ENCODE measurements around the gene DNAJC13.

DNAJC13 gene

DNA sequence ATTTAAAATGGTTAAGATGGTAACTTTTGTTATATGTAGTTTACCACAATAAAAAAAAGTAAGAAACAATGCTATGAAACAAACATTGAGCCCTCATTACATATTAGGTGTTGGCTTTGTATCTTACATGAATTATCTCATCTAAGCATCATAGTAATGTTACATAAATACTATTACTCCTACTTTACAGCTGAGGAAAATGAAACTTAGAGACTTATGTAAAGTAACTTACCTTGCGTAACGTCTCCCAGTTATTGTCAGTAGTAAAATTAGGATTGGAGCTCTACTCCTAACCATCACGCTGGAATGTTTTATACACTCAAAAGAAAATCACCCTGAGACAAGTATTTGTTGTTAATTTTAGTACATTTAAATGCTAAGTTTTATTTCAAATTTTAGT lies 42.2 kb downstream of the DNAJC13 start:
- Histone ChIP-seq H3K36me3 (replicated peaks) (peaks cover 53% of the 10 kb centered on the region), H3K9me3 (no peaks in the 10 kb centered on the region), H3K4me1 (no peaks in the 10 kb centered on the region), H3K4me3 (no peak overlapping the region), H3K27me3 (ENCODE audit: low read depth) (no peaks in the 10 kb centered on the region)
- in situ Hi-C loops (cut with MboI; ENCODE audit: low sequenced_read_pairs): no loop called here
- no peak for DNase-seq (ENCODE audit: low spot score in 2 of 2)

DNA sequence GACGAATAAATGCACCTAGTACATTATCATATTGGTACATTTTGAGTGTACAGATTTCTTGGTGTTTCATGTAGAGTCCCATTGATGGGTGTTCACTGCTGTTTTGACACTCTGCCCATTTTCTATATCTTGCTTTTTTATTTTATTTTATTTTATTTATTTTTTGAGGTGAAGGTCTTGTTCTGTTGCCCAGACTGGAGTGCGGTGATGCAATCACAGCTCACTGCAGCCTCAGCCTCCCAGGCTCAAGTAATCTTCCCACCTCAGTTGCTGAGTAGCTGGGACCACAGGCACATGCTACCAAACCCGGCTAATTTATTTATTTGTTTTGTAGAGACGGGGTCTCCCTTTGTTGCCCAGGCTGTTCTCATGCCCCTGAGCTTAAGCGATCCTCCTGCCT lies 44.2 kb downstream of the DNAJC13 start:
- DNase-seq (ENCODE audit: low spot score in 2 of 2): no peak
- in situ Hi-C loops (cut with MboI; ENCODE audit: low sequenced_read_pairs): no loop called here
- Histone ChIP-seq H3K27me3 (ENCODE audit: low read depth) (no peaks in the 10 kb centered on the region), H3K36me3 (replicated peaks) (peaks cover 36% of the 10 kb centered on the region), H3K9me3 (no peaks in the 10 kb centered on the region), H3K4me3 (no peak overlapping the region), H3K4me1 (no peaks in the 10 kb centered on the region)

DNA sequence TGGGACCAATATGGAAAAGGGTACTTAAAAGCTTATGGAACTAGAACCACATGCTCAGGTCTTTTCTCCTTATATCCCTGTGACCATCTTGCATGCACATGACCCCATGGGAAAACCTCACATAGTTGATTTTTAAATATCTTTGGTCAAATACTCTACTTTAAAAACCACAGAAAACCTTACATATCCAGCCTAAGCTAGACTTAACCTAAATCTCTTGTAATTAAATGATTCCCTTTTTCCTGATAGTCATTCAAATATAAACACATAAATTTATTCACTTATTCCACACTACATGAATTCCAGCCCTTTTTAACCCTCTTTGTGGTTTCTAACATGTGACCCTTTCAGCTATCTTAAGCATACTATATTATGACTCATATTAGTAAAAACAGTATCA lies 46.8 kb downstream of the DNAJC13 start:
- no peaks in the 10 kb centered on the region for H3K27me3 ChIP-seq (ENCODE audit: low read depth)
- peaks cover 40% of the 10 kb centered on the region for H3K36me3 ChIP-seq (replicated peaks)
- no peak for DNase-seq (ENCODE audit: low spot score in 2 of 2)
- no peaks in the 10 kb centered on the region for H3K9me3 ChIP-seq
- peaks cover 7% of the 10 kb centered on the region for H3K4me1 ChIP-seq
- no peak overlapping the region for H3K4me3 ChIP-seq
- in situ Hi-C loops (cut with MboI; ENCODE audit: low sequenced_read_pairs): no loop called here

DNA sequence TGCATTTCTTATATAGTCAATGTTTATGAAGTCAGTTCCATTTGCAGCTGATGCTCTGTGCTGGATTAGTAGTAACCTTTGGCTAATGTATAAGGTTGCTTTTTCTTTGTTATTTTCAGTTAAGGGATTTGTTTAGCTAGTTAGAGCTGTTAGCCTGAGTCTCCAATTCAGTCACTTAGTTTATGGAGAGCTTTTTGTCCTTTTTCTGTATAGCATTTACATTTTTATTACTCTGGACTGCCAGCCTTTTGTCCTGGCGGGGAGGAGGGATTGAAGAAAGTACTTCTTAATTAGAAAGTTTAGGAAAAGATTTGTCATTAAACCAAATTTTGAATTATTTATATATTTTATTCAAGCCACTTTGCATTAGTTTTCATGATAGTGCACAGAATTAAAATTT lies 52.0 kb downstream of the DNAJC13 start:
- DNase-seq (ENCODE audit: low spot score in 2 of 2): peak; percentile 72 to 100
- in situ Hi-C loops (cut with MboI; ENCODE audit: low sequenced_read_pairs): no loop called here
- Histone ChIP-seq H3K4me1 (peaks cover 12% of the 10 kb centered on the region), H3K36me3 (replicated peaks) (peaks cover 10% of the 10 kb centered on the region; the same call in 1 of the 2 replicates), H3K4me3 (no peak overlapping the region), H3K27me3 (ENCODE audit: low read depth) (no peaks in the 10 kb centered on the region), H3K9me3 (no peaks in the 10 kb centered on the region)

DNA sequence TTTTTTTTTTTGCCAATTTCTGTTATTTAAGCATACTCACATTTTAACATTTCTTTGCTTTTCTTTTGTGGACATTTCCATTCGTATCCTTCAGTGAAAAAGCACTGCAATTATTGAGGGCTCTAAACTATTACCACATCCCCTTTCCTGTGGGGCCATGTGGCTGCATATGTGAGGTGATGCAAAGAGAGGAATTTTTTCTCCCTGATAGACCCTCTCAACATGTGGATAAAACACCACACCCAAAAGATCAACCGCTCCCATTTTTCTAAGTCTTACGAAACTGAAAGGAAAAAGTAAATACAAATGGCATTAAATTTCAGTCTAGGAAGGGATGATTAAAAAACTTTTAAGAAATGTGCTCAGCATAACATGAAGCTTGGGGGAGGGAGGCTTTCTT lies 68.8 kb downstream of the DNAJC13 start:
- in situ Hi-C loops (cut with MboI; ENCODE audit: low sequenced_read_pairs): no loop called here
- peaks cover 30% of the 10 kb centered on the region for H3K36me3 ChIP-seq (replicated peaks)

GRCh38 chr3:132488151-132488550 lies 70.8 kb downstream of the DNAJC13 start:
- DNase-seq (ENCODE audit: low spot score in 2 of 2): no peak
- H3K27me3 ChIP-seq (ENCODE audit: low read depth): no peaks in the 10 kb centered on the region
- H3K36me3 ChIP-seq (replicated peaks): peaks cover 36% of the 10 kb centered on the region
- no peaks in the 10 kb centered on the region for H3K4me1 ChIP-seq
- in situ Hi-C loops (cut with MboI; ENCODE audit: low sequenced_read_pairs): no loop called here
- H3K4me3 ChIP-seq: no peak overlapping the region
- H3K9me3 ChIP-seq: no peaks in the 10 kb centered on the region

More for the DNA sequence above, 68.8 kb downstream of the DNAJC13 start:
- Histone ChIP-seq H3K4me1 (no peaks in the 10 kb centered on the region), H3K4me3 (no peak overlapping the region), H3K27me3 (ENCODE audit: low read depth) (no peaks in the 10 kb centered on the region), H3K9me3 (no peaks in the 10 kb centered on the region)
- no peak for DNase-seq (ENCODE audit: low spot score in 2 of 2)

GRCh38 chr3:132499071-132499470 lies 81.8 kb downstream of the DNAJC13 start:
- peaks cover 45% of the 10 kb centered on the region for H3K36me3 ChIP-seq (replicated peaks)
- no peaks in the 10 kb centered on the region for H3K27me3 ChIP-seq (ENCODE audit: low read depth)
- peaks cover 10% of the 10 kb centered on the region for H3K4me1 ChIP-seq
- in situ Hi-C loops (cut with MboI; ENCODE audit: low sequenced_read_pairs): no loop called here
- no peaks in the 10 kb centered on the region for H3K9me3 ChIP-seq
- peak; percentile 70 for DNase-seq (ENCODE audit: low spot score in 2 of 2)
- H3K4me3 ChIP-seq: no peak overlapping the region

DNA sequence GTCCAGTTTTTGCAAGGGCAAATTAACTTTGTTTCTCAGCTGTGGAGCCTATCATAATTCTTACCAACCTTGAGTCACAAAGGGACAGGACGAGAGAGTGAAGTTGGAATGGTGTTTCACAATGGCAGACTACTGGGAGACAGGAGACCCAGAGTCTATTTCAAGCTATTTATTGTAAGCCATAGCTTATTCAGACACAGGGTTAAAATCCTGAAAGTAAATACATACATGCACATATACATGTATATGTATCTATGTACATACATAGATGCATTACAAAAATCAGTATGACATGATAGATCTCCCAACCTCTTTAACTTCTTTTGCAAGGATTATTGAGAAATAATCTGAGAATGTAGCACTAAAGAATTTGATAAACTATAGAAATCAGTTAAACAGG lies 86.3 kb downstream of the DNAJC13 start:
- Histone ChIP-seq H3K27me3 (ENCODE audit: low read depth) (no peaks in the 10 kb centered on the region), H3K36me3 (replicated peaks) (peaks cover 44% of the 10 kb centered on the region), H3K4me1 (peaks cover 3% of the 10 kb centered on the region), H3K4me3 (no peak overlapping the region), H3K9me3 (no peaks in the 10 kb centered on the region)
- no peak for DNase-seq (ENCODE audit: low spot score in 2 of 2)
- in situ Hi-C loops (cut with MboI; ENCODE audit: low sequenced_read_pairs): no loop called here

DNA sequence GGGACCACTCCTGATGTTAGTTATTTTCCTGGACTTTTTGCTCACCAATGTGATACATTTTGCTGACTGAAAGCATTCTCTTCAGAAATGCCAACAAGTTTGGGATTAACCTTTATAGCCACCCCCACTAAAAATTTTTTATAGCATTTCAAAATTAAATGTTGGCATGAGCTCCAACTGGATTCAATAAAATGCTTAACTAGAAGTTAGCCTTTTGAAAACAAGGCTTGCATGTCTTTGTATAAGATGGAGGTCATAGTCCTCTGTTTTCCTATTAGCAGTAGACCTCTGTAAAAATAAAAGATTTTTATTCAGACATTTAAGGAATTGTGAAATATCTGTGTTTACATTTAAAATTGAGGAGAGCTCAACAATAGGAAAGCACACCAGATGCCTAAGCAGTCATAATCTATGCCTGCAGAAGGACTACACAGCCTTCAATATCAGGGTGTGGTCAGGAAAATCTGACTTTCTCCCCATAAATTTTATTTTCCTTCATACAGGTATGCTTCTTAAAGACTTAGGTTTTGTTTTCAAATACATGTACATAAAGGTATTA lies 87.2 kb downstream of the DNAJC13 start:
- H3K36me3 ChIP-seq (replicated peaks): peaks cover 47% of the 10 kb centered on the region
- in situ Hi-C loops (cut with MboI; ENCODE audit: low sequenced_read_pairs): no loop called here
- H3K9me3 ChIP-seq: no peaks in the 10 kb centered on the region

DNA sequence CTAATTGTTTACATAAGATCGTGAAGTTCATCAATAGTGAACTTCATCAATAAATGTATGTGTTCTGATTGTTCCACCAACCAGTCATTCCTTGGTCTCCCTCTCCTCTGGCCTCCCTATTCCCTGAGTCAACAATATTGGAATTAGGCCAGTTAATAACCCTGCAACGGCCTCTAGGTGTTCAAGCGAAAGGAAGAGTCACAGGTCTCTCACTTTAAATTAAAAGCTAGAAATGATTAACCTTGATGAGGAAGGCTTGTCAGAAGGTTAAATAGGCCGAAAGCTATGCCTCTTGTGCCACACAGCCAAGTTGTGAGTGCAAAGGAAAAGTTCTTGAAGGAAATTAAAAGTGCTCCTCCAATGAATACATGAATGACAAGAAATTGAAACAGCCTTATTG lies 90.4 kb downstream of the DNAJC13 start:
- H3K4me1 ChIP-seq: no peaks in the 10 kb centered on the region
- H3K36me3 ChIP-seq (replicated peaks): peaks cover 34% of the 10 kb centered on the region
- H3K4me3 ChIP-seq: no peak overlapping the region
- in situ Hi-C loops (cut with MboI; ENCODE audit: low sequenced_read_pairs): no loop called here
- no peaks in the 10 kb centered on the region for H3K27me3 ChIP-seq (ENCODE audit: low read depth)
- DNase-seq (ENCODE audit: low spot score in 2 of 2): no peak
- H3K9me3 ChIP-seq: no peaks in the 10 kb centered on the region

More for the DNA sequence above, 87.2 kb downstream of the DNAJC13 start:
- DNase-seq (ENCODE audit: low spot score in 2 of 2): no peak
- Histone ChIP-seq H3K27me3 (ENCODE audit: low read depth) (no peaks in the 10 kb centered on the region), H3K4me3 (no peak overlapping the region), H3K4me1 (peaks cover under 1% of the 10 kb centered on the region; the same call in 1 of the 2 replicates)

GRCh38 chr3:132509096-132509495 lies 91.8 kb downstream of the DNAJC13 start:
- DNase-seq (ENCODE audit: low spot score in 2 of 2): no peak
- H3K36me3 ChIP-seq (replicated peaks): peaks cover 29% of the 10 kb centered on the region
- no peaks in the 10 kb centered on the region for H3K27me3 ChIP-seq (ENCODE audit: low read depth)
- H3K9me3 ChIP-seq: no peaks in the 10 kb centered on the region
- no peaks in the 10 kb centered on the region for H3K4me1 ChIP-seq
- H3K4me3 ChIP-seq: no peak overlapping the region
- in situ Hi-C loops (cut with MboI; ENCODE audit: low sequenced_read_pairs): no loop called here

DNA sequence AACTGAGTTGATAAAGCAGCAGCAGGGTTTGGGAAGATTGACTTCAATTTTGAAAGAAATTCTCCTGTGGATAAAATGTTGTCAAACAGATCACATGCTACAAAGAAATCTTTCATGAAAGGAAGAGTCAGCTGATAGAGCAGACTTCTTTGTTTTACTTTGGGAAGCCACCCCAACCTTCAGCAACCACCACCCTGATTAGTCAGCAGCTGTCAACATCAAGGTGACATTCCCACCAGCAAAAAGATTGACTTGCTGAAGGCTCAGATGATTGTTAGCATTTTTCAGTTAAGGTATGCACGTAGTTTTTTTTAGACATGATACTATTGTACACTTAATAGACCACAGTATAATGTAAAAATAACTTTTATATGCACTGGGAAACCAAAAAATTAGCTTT lies 92.2 kb downstream of the DNAJC13 start:
- no peak for DNase-seq (ENCODE audit: low spot score in 2 of 2)
- H3K36me3 ChIP-seq (replicated peaks): peaks cover 29% of the 10 kb centered on the region

GRCh38 chr3:132513057-132513456 lies 95.8 kb downstream of the DNAJC13 start:
- Histone ChIP-seq H3K9me3 (no peaks in the 10 kb centered on the region), H3K27me3 (ENCODE audit: low read depth) (no peaks in the 10 kb centered on the region), H3K4me3 (no peak overlapping the region), H3K4me1 (no peaks in the 10 kb centered on the region), H3K36me3 (replicated peaks) (peaks cover 44% of the 10 kb centered on the region)
- DNase-seq (ENCODE audit: low spot score in 2 of 2): no peak
- in situ Hi-C loops (cut with MboI; ENCODE audit: low sequenced_read_pairs): no loop called here

More for the DNA sequence above, 92.2 kb downstream of the DNAJC13 start:
- Histone ChIP-seq H3K4me3 (no peak overlapping the region), H3K9me3 (no peaks in the 10 kb centered on the region), H3K27me3 (ENCODE audit: low read depth) (no peaks in the 10 kb centered on the region), H3K4me1 (no peaks in the 10 kb centered on the region)
- in situ Hi-C loops (cut with MboI; ENCODE audit: low sequenced_read_pairs): no loop called here

DNA sequence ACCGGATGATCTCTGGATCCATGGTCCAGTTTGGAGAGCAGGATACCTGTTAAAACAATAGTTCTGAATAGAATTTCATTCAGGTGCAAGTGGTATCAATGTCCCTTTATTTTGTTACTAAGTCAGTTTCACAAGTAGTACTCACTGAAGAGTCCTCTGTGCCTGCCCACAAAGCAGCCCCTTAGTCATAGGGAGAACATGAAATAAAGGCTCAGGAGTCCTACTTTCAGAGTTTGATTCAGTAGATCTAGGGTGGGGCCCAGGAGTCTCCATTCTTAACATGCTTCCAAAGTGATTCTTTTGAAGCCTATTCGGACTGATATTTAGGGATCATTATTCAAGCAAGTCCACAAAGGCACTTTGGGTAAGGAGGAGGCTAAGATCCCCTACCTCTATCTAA lies 100.0 kb downstream of the DNAJC13 start:
- H3K36me3 ChIP-seq (replicated peaks): peaks cover 45% of the 10 kb centered on the region
- no peaks in the 10 kb centered on the region for H3K9me3 ChIP-seq
- H3K4me1 ChIP-seq: no peaks in the 10 kb centered on the region
- H3K27me3 ChIP-seq (ENCODE audit: low read depth): no peaks in the 10 kb centered on the region
- DNase-seq (ENCODE audit: low spot score in 2 of 2): no peak
- in situ Hi-C loops (cut with MboI; ENCODE audit: low sequenced_read_pairs): no loop called here
- no peak overlapping the region for H3K4me3 ChIP-seq

GRCh38 chr3:132519914-132520313 lies 102.6 kb downstream of the DNAJC13 start:
- H3K27me3 ChIP-seq (ENCODE audit: low read depth): no peaks in the 10 kb centered on the region
- H3K9me3 ChIP-seq: no peaks in the 10 kb centered on the region
- H3K36me3 ChIP-seq (replicated peaks): peaks cover 48% of the 10 kb centered on the region
- H3K4me1 ChIP-seq: no peaks in the 10 kb centered on the region
- no peak overlapping the region for H3K4me3 ChIP-seq
- DNase-seq (ENCODE audit: low spot score in 2 of 2): no peak
- in situ Hi-C loops (cut with MboI; ENCODE audit: low sequenced_read_pairs): no loop called here

Measured in HAP-1 (cell line).